Measurements from ENCODE around the gene TEKTIP1.

DNA sequence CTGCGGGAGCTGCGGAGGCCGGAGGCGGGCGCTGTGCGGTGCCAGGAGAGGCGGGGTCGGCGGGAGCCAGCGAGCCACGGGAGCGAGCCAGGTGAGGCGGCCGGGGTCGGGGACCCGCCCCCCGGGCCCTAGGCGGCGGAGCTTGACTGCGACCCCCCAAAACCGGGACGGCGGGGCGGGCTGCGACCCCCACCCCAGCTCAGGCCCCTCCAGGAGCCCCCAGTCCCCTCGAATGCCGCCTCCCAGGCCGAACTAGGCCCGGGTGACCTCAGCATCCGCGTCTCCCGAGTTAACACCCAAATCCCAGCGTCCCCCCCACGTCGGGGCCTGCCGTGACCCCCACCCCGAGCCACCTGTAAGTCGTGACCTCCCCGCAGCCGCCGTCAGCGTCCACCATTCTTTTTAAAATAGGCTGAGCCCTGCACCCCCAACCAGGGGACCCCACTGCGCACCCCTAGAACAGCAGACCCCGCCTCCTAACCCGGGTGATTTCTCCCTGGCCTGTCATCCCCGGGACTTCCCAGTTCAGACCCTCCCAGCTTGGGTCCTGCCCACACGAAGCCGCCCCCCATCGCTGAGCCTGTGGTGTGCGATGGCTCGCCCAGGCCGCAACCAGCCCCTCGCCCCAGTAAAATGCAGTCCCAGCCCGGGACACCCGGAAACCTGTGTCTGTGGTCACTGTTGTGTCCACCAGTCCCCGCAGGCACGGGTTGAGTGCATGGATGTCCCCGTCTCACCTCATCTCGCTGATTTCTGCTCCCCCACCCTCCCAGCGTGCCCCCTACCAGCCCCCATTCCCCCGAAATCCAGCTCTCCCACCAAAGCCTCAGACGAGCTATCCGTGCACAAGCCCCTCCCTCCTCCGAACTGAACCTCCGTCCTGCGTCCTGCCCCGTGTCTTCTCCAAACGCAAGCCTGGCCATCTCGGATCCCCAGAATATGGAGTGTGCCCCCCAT lies 32.3 kb upstream of the TEKTIP1 start:
- TF ChIP-seq, protein P1, sequence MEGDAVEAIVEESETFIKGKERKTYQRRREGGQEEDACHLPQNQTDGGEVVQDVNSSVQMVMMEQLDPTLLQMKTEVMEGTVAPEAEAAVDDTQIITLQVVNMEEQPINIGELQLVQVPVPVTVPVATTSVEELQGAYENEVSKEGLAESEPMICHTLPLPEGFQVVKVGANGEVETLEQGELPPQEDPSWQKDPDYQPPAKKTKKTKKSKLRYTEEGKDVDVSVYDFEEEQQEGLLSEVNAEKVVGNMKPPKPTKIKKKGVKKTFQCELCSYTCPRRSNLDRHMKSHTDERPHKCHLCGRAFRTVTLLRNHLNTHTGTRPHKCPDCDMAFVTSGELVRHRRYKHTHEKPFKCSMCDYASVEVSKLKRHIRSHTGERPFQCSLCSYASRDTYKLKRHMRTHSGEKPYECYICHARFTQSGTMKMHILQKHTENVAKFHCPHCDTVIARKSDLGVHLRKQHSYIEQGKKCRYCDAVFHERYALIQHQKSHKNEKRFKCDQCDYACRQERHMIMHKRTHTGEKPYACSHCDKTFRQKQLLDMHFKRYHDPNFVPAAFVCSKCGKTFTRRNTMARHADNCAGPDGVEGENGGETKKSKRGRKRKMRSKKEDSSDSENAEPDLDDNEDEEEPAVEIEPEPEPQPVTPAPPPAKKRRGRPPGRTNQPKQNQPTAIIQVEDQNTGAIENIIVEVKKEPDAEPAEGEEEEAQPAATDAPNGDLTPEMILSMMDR (conservative IDR thresholded peaks at IDR 0.05 in 1 of 2, IDR thresholded peaks at IDR 0.05 in 1 of 2; ENCODE audit: low read depth in 1 of 2, low read length in 2 of 2), result no peak
- TF ChIP-seq EZH2 (IDR thresholded peaks at IDR 0.05; ENCODE audit: low read length, missing control alignments), result no peak
